Activated naive CD4-positive, alpha-beta T cell (primary cell): Measurements from ENCODE around the gene ARFGEF2.

Source experiments
- DNase-seq, 4 experiments: peaks; one replicate each; lab custom pipeline; 2025; lab: John Stamatoyannopoulos, UW

Gene ARFGEF2

GRCh38 chr20:48899881-48900280 is 21.6 kb upstream of the ARFGEF2 start:
- no peak for DNase-seq

DNA sequence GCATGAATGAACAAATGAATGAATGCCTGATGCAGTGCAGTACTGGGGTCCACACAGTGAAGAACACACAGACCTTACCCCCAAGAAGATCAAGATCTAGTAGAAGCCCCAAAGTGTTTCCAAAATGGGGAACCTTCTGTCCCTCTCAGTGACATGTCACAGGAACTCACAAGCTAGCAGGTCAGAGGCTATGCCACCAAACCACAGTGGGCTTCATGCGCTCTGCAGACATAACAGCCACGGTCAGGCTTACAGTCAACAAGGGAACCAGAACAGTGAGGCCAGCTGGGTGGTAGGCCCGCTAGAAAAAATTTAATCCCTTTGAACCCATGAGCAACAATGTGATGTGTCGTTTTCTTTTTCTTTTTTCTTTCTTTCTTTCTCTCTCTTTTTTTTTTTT is 20.2 kb upstream of the ARFGEF2 start:
- DNase-seq: no peak

GRCh38 chr20:48903705-48904104 is 17.8 kb upstream of the ARFGEF2 start:
- DNase-seq: no peak

GRCh38 chr20:48904566-48905296 is 16.8 kb upstream of the ARFGEF2 start:
- DNase-seq: peak in 3 of 4 experiments; percentile 5 to 38 (median 35)

GRCh38 chr20:48905297-48905647 is 16.2 kb upstream of the ARFGEF2 start:
- DNase-seq: no peak

GRCh38 chr20:48906221-48906877 is 15.2 kb upstream of the ARFGEF2 start:
- no peak for DNase-seq

- DNase-seq: no peak
Measured at GRCh38 chr20:48908656-48909319, 12.7 kb upstream of the ARFGEF2 start.

GRCh38 chr20:48909910-48910309 is 11.6 kb upstream of the ARFGEF2 start:
- no peak for DNase-seq

GRCh38 chr20:48910347-48910781 is 11.1 kb upstream of the ARFGEF2 start:
- no peak for DNase-seq

DNA sequence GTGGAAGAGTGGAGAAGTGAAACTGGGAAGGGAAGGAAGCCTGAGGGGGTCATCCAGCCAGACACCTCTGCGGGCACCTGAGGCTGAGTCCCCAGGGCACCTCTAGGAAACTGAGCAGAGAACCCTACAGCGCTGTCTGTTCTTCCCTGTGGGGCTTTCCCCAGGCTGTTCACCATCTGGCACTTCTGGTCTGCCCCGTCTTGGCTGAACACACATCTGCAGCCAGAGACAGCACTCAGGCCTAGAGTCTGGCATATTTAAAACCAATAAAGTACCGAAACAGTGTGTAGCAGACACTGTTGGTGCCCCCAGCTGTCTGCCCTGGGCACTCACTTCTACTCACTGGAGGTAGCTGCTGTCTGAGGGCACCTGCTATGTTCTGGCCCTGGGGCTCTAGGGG is 9.4 kb upstream of the ARFGEF2 start:
- no peak for DNase-seq

- no peak for DNase-seq
Measured at GRCh38 chr20:48916699-48917098, 4.8 kb upstream of the ARFGEF2 start.

DNA sequence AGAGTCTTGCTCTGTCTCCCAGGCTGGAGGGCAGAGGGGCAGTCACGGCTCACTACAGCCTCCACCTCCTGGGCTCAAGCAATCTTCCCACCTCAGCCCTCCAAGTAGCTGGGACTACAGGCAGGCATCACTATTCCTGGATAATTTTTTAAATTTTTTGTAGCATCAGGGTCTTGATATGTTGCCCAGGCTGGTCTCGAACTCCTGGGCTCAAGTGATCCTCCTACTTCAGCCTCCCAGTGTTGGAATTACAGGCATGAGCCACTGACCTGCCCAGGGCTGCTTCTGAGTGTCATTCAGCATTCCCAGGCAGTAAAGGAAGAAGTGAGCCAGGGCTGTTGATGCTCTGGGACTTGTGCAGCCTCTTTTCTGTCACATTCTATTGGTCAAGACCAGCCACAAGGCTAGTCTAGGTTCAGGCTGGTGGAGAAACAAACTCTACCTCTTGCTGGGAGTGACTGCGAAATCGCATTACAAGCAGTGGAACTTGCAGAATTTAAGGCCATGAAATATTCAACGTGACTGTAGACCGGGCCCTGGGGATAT is 2.1 kb upstream of the ARFGEF2 start:
- DNase-seq: no peak

GRCh38 chr20:48919882-48920526 is 1.5 kb upstream of the ARFGEF2 start:
- no peak for DNase-seq

- DNase-seq: no peak
Measured at GRCh38 chr20:48920527-48921167, 864 bp upstream of the ARFGEF2 start.

- no peak for DNase-seq
Measured at GRCh38 chr20:48921883-48922820, 641 bp downstream of the ARFGEF2 start.

GRCh38 chr20:48923149-48923718 is 1.7 kb downstream of the ARFGEF2 start:
- no peak for DNase-seq

- DNase-seq: no peak
Measured at GRCh38 chr20:48924756-48925109, 3.2 kb downstream of the ARFGEF2 start.

DNA sequence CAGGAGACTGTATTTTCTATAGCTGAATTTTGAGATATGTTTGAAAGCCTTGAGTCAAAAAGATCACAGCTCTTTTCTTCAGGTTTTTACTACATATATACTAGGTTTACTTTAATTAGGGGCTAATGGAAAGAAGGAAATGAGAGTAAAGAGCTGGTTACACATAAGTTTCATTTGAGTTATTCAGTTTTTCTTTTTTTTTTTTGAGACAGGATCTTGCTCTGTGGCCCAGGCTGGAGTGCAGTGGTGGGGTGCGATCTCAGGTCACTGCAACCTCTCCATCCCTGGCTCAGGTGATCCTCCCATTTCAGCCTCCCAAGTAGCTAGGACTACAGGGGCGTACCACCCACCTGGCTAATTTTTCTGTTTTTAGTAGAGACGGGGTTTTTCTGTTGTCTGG is 4.8 kb downstream of the ARFGEF2 start:
- DNase-seq: no peak

DNA sequence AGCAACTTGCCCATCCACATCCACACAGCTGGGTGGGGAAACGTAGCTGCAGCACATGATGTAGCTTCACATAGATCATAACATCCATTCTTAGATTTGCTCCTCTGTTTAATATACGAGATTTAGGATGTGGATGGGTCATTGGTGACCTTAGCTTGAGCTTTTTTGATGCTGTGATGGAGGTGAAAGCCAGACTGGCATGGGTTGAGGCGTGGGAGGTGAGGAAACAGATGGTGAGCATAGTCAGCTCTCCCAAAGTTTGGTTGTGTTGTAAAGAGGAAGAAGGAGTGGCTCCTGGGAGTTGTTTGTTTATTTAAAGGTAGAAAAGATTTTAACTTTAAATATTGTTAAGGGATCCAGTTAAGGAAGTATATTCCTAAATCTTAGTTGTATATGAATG is 5.3 kb downstream of the ARFGEF2 start:
- no peak for DNase-seq
